GM12878 (cell line): ENCODE measurements around the gene SVEP1. TPM values are rescaled to one million over a fixed set of nuclear protein-coding genes. Genes with fewer than 3 reads are reported as not detected.

Experiments
- ATAC-seq: fragments of 200-7000 bp; cut with Tn5 transposase; 3 replicates; pipeline ENCODE4 v1.9.1; 2020; ENCODE audit warnings: mild to moderate bottlenecking, moderate library complexity
- BruUV-seq: library from RNA; stranded (reverse); fragments of 400-500 nt; replicated peaks from 2 replicates; lab custom pipeline; 2021; lab: Mats Ljungman, UMichigan
- CTCF ChIA-PET: fragments of 300-600 bp; sonication (Branson Sonifier 250); formaldehyde crosslinking; extraction: SDS; loops from one replicate; lab custom pipeline; 2021; ENCODE audit warnings: inconsistent platforms; lab: Yijun Ruan, JAX
- POLR2A ChIA-PET: fragments of 350-600 bp; formaldehyde crosslinking; extraction: SDS; loops from one replicate; lab custom pipeline; 2021; ENCODE audit warnings: inconsistent platforms; lab: Charles Lee
- RAD21 ChIA-PET: fragments of 300-600 bp; sonication (Branson Sonifier 250); formaldehyde crosslinking; loops from one replicate; lab custom pipeline; 2023; ENCODE audit warnings: antibody characterized with exemption; ENCODE audit not compliant: unreplicated experiment; lab: Charles Lee
- SMC1A ChIA-PET: fragments of 300-600 bp; sonication (Branson Sonifier 250); formaldehyde crosslinking; loops from one replicate; lab custom pipeline; 2023; ENCODE audit not compliant: unreplicated experiment, uncharacterized antibody; lab: Charles Lee
- DNase-seq: peaks from one replicate; pipeline ENCODE4 v3.0.0-alpha.2; 2011; ENCODE audit warnings: low read depth, low spot score
- FAIRE-seq: peaks from 3 replicates; lab custom pipeline; 2011; peaks lifted over from hg19 to GRCh38; lab: Jason Lieb, UNC
- H2AFZ ChIP-seq: 2 replicates; pipeline ENCODE4 v1.6.0; 2011; ENCODE audit warnings: low read depth, low read length, control low read depth; ENCODE audit not compliant: control insufficient read depth
- H3K27ac ChIP-seq: 2 replicates; pipeline ENCODE4 v1.5.1; 2011; ENCODE audit warnings: control low read depth; ENCODE audit not compliant: control insufficient read depth, insufficient read depth
- H3K27me3 ChIP-seq, 2 experiments: replicated peaks in 1 of 2; 2 replicates each; pipeline versions ENCODE4 v1.6.0 to v1.6.1; 2011; ENCODE audit warnings: low read length in 1 of 2; ENCODE audit not compliant: control insufficient read depth in 2 of 2, insufficient read depth in 2 of 2
- H3K36me3 ChIP-seq, 2 experiments: 2 replicates each; pipeline ENCODE4 v1.5.1; 2011; ENCODE audit warnings: low read length in 1 of 2; ENCODE audit not compliant: control insufficient read depth in 2 of 2, insufficient read depth in 2 of 2
- H3K4me1 ChIP-seq: 2 replicates; pipeline ENCODE4 v1.6.1; 2011; ENCODE audit warnings: mild to moderate bottlenecking, low read length, moderate library complexity, mixed read lengths; ENCODE audit not compliant: control insufficient read depth, insufficient read depth
- H3K4me2 ChIP-seq: 2 replicates; pipeline ENCODE4 v1.6.0; 2011; ENCODE audit warnings: control low read depth; ENCODE audit not compliant: control insufficient read depth, insufficient read depth
- H3K4me3 ChIP-seq: fragments of 200-600 bp; sonication (generic); 2 replicates; pipeline ENCODE4 v1.5.1; 2016
- H3K79me2 ChIP-seq: 2 replicates; pipeline ENCODE4 v1.6.0; 2011; ENCODE audit warnings: low read length; ENCODE audit not compliant: control insufficient read depth, insufficient read depth
- H3K9ac ChIP-seq: 2 replicates; pipeline ENCODE4 v1.8.0; 2011; ENCODE audit warnings: low read length, control low read depth, mixed read lengths; ENCODE audit not compliant: control insufficient read depth, insufficient read depth
- H3K9me3 ChIP-seq: replicated peaks from 3 replicates; pipeline ENCODE4 v1.5.1; 2011; ENCODE audit warnings: mild to moderate bottlenecking, low read length; ENCODE audit not compliant: control insufficient read depth, insufficient read depth
- H4K20me1 ChIP-seq: 2 replicates; pipeline ENCODE4 v1.6.0; 2011; ENCODE audit not compliant: control insufficient read depth, insufficient read depth
- HDAC6 ChIP-seq: fragments of 200-600 bp; sonication (generic); IDR thresholded peaks from one replicate; pipeline ENCODE4 v1.8.0; 2017; ENCODE audit warnings: antibody characterized with exemption; ENCODE audit not compliant: unreplicated experiment
- JUND ChIP-seq: IDR thresholded peaks from 2 replicates; pipeline ENCODE4 v1.6.1; 2012; ENCODE audit warnings: low read depth, mild to moderate bottlenecking, low read length, improper control_type of control experiment, moderate library complexity
- NR2C2 ChIP-seq: IDR thresholded peaks from 2 replicates; pipeline ENCODE4 v1.6.1; 2011; ENCODE audit warnings: borderline replicate concordance, low read depth; ENCODE audit not compliant: control insufficient read depth, insufficient read length
- PAX5 ChIP-seq: IDR thresholded peaks from 2 replicates; pipeline ENCODE4 v1.6.1; 2011; ENCODE audit warnings: low read depth, low read length, borderline replicate concordance
- SREBF2 ChIP-seq: IDR thresholded peaks from 2 replicates; pipeline ENCODE4 v1.6.1; 2012; ENCODE audit warnings: mild to moderate bottlenecking, low read length
- WGBS: methylation state at CpG from one replicate; pipeline ENCODE4 v1.1.6; 2016; ENCODE audit warnings: low lambda C conversion rate; ENCODE audit not compliant: insufficient replicate concordance, insufficient coverage; ENCODE audit errors: missing lambda C conversion rate; 5-methylcytosine and 5-hydroxymethylcytosine counted together
- in situ Hi-C: fragments of 300-500 bp; cut with MboI; formaldehyde crosslinking; loops from 9 replicates; pipeline ENCODE4 v1.14.3; 2018; ENCODE audit warnings: mixed read lengths
- intact Hi-C: fragments of 100-400 bp; cut with micrococcal nuclease; formaldehyde crosslinking; loops from one replicate; pipeline ENCODE4 v1.14.2; 2022; ENCODE audit not compliant: unreplicated experiment
- polyA plus RNA-seq, 11 experiments: library from polyadenylated mRNA; depleted of rRNA in 4 of 11; unstranded in 6 of 11; stranded (reverse) in 5 of 11; fragments of >200 nt; fragmentation: Nextera tagmentation in 4 of 11; fragmentation: Illumina TruSeq in 1 of 11; extraction: Ambion mirVana in 4 of 11; extraction: Trizol in 1 of 11; gene quantifications; 1 replicate in 1 of 11; 2 replicates in 10 of 11; pipeline versions ENCODE4 v1.2.1 to v1.2.3, GENCODE V29; 2011 to 2016; ENCODE audit warnings: inconsistent platforms in 2 of 11, missing spikeins in 2 of 11, low read depth in 1 of 11
- total RNA-seq, 4 experiments: library from RNA; depleted of rRNA in 3 of 4; stranded (reverse); fragments of >200 nt in 3 of 4; fragmentation: Illumina TruSeq in 1 of 4; extraction: Trizol in 1 of 4; gene quantifications; 2 replicates each; pipeline versions ENCODE4 v1.2.1 to v1.2.3, GENCODE V29; 2013 to 2021
- TF ChIP-seq, protein P1 (sequence below): fragments of 450-650 bp; IDR thresholded peaks from 2 replicates; pipeline ENCODE4 v1.6.1; 2017; ENCODE audit warnings: mild to moderate bottlenecking
- TF ChIP-seq, protein P2 (sequence below): fragments of 450-650 bp; IDR thresholded peaks from 2 replicates; pipeline ENCODE4 v1.6.1; 2017; ENCODE audit warnings: low read depth, mild to moderate bottlenecking, moderate library complexity
- TF ChIP-seq, protein P3 (sequence below): fragments of 450-650 bp; IDR thresholded peaks from 2 replicates; pipeline ENCODE4 v1.6.1; 2017; ENCODE audit warnings: borderline replicate concordance
- TF ChIP-seq, protein P4 (sequence below): IDR thresholded peaks from 2 replicates; pipeline ENCODE4 v1.6.1; 2012; ENCODE audit warnings: low read length, inconsistent platforms

SVEP1 gene
- total and polyA plus RNA-seq, 10 of the 15 experiments (the other 5 are each of a cell fraction or from before 2014, with no cell fraction given), result under 0.01 to 0.05 (median 0.01) TPM; not detected in 5

DNA sequence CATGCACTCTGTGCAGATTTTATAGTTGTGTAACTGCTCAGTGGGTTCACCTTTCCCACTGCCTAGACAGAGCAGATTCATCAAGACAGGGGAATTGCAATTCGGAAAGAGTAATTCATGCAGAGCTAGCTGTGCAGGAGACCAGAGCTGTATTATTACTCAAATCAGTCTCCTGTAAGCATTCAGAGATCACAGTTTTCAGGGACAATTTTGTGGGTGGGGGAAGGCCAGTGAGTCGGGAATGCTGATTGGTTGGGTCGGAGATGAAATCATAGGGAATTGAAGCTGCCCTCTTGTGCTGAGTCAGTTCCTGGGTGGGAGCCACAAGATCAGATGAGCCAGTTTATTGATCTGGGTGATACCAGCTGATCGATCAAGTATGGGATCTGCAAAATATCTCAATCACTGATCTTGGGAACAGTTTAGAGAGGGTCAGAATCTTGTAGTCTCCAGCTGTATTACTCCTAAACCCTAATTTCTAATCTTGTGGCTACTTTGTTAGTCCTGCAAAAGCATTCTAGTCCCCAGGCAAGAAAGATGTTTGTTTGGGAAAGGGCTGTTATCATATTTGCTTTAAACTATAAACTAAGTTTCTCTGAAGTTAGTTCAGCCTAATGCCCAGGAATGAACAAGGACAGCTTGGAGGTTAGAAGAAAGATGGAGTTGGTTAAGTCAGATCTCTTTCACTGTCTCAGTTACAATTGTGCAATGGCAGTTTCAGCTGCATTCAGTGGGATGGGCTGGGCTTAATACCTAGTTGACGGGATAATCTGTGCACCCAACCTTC lies 12.7 kb upstream of the SVEP1 start:
- no peak overlapping the region for H3K9ac ChIP-seq
- H3K4me3 ChIP-seq, result no peak overlapping the region
- H4K20me1 ChIP-seq, result no peaks in the 10 kb centered on the region
- SMC1A ChIA-PET, result interaction anchor here (0.6 kb wide), 1 partner anchor 28 kb away, joined by 3 read pairs; no protein-coding TSS in a partner anchor
- CTCF ChIA-PET, result interaction anchor here (0.6 kb wide), 1 partner anchor 716 kb away, joined by 3 read pairs; no protein-coding TSS in a partner anchor
- no peaks in the 10 kb centered on the region for H3K36me3 ChIP-seq
- no peak for TF ChIP-seq HDAC6
- no peak for TF ChIP-seq SREBF2
- TF ChIP-seq, protein P1, sequence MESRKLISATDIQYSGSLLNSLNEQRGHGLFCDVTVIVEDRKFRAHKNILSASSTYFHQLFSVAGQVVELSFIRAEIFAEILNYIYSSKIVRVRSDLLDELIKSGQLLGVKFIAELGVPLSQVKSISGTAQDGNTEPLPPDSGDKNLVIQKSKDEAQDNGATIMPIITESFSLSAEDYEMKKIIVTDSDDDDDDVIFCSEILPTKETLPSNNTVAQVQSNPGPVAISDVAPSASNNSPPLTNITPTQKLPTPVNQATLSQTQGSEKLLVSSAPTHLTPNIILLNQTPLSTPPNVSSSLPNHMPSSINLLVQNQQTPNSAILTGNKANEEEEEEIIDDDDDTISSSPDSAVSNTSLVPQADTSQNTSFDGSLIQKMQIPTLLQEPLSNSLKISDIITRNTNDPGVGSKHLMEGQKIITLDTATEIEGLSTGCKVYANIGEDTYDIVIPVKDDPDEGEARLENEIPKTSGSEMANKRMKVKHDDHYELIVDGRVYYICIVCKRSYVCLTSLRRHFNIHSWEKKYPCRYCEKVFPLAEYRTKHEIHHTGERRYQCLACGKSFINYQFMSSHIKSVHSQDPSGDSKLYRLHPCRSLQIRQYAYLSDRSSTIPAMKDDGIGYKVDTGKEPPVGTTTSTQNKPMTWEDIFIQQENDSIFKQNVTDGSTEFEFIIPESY, result no peak
- no peaks in the 10 kb centered on the region; the same call in 2 of the 3 replicates for H3K9me3 ChIP-seq
- H2AFZ ChIP-seq, result no peak overlapping the region
- no peak for FAIRE-seq
- RAD21 ChIA-PET, result no interaction called here
- no peak overlapping the region for H3K4me2 ChIP-seq
- no peak for ATAC-seq
- no peak overlapping the region for H3K27ac ChIP-seq
- intact Hi-C loops (no loop called here), in situ Hi-C loops (no loop called here)
- H3K79me2 ChIP-seq, result no peaks in the 10 kb centered on the region
- no peaks in the 10 kb centered on the region for H3K4me1 ChIP-seq
- H3K27me3 ChIP-seq, result no peaks in the 10 kb centered on the region
- no peak for DNase-seq
- WGBS, result 13% methylated on average over 5 of the region's 5 CpGs
- POLR2A ChIA-PET, result no interaction called here
- BruUV-seq, result no TSS peak

DNA sequence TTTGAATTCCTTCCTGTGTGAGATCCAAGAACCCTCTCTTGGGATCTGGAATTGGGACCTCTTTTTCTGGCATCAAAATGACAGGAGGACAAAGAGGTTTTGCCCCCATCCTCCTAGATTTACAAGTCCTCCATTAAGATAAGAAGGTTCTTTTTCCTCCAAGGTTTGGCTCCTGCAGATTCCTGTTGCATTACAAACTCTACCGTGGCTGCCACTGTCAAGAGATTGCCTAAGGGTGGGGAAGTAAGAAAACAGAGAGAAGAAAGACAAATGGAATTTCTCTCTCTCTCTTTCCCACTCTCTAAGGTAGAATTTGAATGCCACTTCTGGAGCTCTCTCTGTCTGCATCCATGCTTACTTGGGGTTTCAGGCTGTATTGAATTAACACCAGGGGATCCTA lies 12.0 kb upstream of the SVEP1 start:
- WGBS, result 8% methylated on average over 1 of the region's 1 CpG
- in situ Hi-C loops, result no loop called here
- ATAC-seq, result no peak
- no peak for TF ChIP-seq NR2C2
- no peak for TF ChIP-seq JUND
- TF ChIP-seq, protein P2, sequence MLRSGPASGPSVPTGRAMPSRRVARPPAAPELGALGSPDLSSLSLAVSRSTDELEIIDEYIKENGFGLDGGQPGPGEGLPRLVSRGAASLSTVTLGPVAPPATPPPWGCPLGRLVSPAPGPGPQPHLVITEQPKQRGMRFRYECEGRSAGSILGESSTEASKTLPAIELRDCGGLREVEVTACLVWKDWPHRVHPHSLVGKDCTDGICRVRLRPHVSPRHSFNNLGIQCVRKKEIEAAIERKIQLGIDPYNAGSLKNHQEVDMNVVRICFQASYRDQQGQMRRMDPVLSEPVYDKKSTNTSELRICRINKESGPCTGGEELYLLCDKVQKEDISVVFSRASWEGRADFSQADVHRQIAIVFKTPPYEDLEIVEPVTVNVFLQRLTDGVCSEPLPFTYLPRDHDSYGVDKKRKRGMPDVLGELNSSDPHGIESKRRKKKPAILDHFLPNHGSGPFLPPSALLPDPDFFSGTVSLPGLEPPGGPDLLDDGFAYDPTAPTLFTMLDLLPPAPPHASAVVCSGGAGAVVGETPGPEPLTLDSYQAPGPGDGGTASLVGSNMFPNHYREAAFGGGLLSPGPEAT, result no peak
- TF ChIP-seq PAX5, result no peak
- TF ChIP-seq, protein P3, sequence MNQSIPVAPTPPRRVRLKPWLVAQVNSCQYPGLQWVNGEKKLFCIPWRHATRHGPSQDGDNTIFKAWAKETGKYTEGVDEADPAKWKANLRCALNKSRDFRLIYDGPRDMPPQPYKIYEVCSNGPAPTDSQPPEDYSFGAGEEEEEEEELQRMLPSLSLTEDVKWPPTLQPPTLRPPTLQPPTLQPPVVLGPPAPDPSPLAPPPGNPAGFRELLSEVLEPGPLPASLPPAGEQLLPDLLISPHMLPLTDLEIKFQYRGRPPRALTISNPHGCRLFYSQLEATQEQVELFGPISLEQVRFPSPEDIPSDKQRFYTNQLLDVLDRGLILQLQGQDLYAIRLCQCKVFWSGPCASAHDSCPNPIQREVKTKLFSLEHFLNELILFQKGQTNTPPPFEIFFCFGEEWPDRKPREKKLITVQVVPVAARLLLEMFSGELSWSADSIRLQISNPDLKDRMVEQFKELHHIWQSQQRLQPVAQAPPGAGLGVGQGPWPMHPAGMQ, result no peak
- TF ChIP-seq, protein P4, sequence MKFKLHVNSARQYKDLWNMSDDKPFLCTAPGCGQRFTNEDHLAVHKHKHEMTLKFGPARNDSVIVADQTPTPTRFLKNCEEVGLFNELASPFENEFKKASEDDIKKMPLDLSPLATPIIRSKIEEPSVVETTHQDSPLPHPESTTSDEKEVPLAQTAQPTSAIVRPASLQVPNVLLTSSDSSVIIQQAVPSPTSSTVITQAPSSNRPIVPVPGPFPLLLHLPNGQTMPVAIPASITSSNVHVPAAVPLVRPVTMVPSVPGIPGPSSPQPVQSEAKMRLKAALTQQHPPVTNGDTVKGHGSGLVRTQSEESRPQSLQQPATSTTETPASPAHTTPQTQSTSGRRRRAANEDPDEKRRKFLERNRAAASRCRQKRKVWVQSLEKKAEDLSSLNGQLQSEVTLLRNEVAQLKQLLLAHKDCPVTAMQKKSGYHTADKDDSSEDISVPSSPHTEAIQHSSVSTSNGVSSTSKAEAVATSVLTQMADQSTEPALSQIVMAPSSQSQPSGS, result no peak

More for the DNA sequence above, 12.0 kb upstream of the SVEP1 start:
- SMC1A ChIA-PET, result no interaction called here
- H3K9me3 ChIP-seq, result no peaks in the 10 kb centered on the region; the same call in 2 of the 3 replicates
- no peak overlapping the region for H3K4me3 ChIP-seq
- intact Hi-C loops, result no loop called here
- CTCF ChIA-PET, result no interaction called here
- RAD21 ChIA-PET, result no interaction called here
- H3K27me3 ChIP-seq, result no peaks in the 10 kb centered on the region
- no peaks in the 10 kb centered on the region for H4K20me1 ChIP-seq
- no peak overlapping the region for H3K9ac ChIP-seq
- H3K79me2 ChIP-seq, result no peaks in the 10 kb centered on the region
- FAIRE-seq, result no peak
- no peaks in the 10 kb centered on the region for H3K4me1 ChIP-seq
- no peak for DNase-seq
- H2AFZ ChIP-seq, result no peak overlapping the region
- no peaks in the 10 kb centered on the region for H3K36me3 ChIP-seq
- BruUV-seq, result no TSS peak
- no peak overlapping the region for H3K27ac ChIP-seq
- POLR2A ChIA-PET, result no interaction called here
- H3K4me2 ChIP-seq, result no peak overlapping the region
